ENCODE measurements around the gene TBC1D1. TPM values are rescaled to one million over a fixed set of nuclear protein-coding genes. Genes with fewer than 3 reads are reported as not detected.

TBC1D1 gene
- polyA plus RNA-seq, 1 donor from 2014 or later: 23.2 TPM

- TF ChIP-seq POLR2AphosphoS5 (IDR thresholded peaks at IDR 0.05) (no peak), RAD21 (conservative IDR thresholded peaks at IDR 0.05) (no peak), MXI1 (conservative IDR thresholded peaks at IDR 0.05; ENCODE audit: poor library complexity, severe bottlenecking) (no peak), TAF1 (IDR thresholded peaks at IDR 0.05; ENCODE audit: low read depth) (no peak), CTCF (IDR thresholded peaks at IDR 0.05; ENCODE audit: poor library complexity, severe bottlenecking) (no peak), SMC3 (conservative IDR thresholded peaks at IDR 0.05; ENCODE audit: poor library complexity) (no peak), EZH2 (IDR thresholded peaks at IDR 0.05; ENCODE audit: borderline replicate concordance, insufficient read depth, low read length, poor library complexity, severe bottlenecking) (no peak), REST (IDR thresholded peaks at IDR 0.05; ENCODE audit: borderline replicate concordance) (no peak), EP300 (conservative IDR thresholded peaks at IDR 0.05; ENCODE audit: poor library complexity, severe bottlenecking) (no peak)
- H3K36me3 ChIP-seq (ENCODE audit: insufficient read depth, low read length): no peaks in the 10 kb centered on the region
- no peak overlapping the region for H3K4me2 ChIP-seq (ENCODE audit: low read length)
- no peaks in the 10 kb centered on the region for H3F3A ChIP-seq (ENCODE audit: insufficient read depth, low read length, poor library complexity, severe bottlenecking)
- H3K27ac ChIP-seq (ENCODE audit: low read length): no peak overlapping the region
- H2AFZ ChIP-seq (ENCODE audit: low read depth, low read length): no peak overlapping the region
- no peak overlapping the region for H3K4me3 ChIP-seq (ENCODE audit: low read length)
- no peak overlapping the region for H3K9ac ChIP-seq (ENCODE audit: low read length)
- no peaks in the 10 kb centered on the region for H3K9me2 ChIP-seq (ENCODE audit: insufficient read depth, low read length)
- no peaks in the 10 kb centered on the region for H4K20me1 ChIP-seq (ENCODE audit: insufficient read depth)
- no peaks in the 10 kb centered on the region for H3K79me2 ChIP-seq (replicated peaks; ENCODE audit: insufficient read depth, low read length)
- H3K9me3 ChIP-seq (ENCODE audit: low read length): no peaks in the 10 kb centered on the region
- no peaks in the 10 kb centered on the region for H3K27me3 ChIP-seq (ENCODE audit: insufficient read depth, low read depth, low read length)
These were observed 262.5 kb downstream of the TBC1D1 start for GRCh38 chr4:38153387-38153760.

- no peak overlapping the region for H3K4me3 ChIP-seq (ENCODE audit: low read length)
- no peak overlapping the region for H3K9ac ChIP-seq (ENCODE audit: low read length)
- no peaks in the 10 kb centered on the region for H4K20me1 ChIP-seq (ENCODE audit: insufficient read depth)
- TF ChIP-seq TAF1 (IDR thresholded peaks at IDR 0.05; ENCODE audit: low read depth) (no peak), POLR2AphosphoS5 (IDR thresholded peaks at IDR 0.05) (no peak), SMC3 (conservative IDR thresholded peaks at IDR 0.05; ENCODE audit: poor library complexity) (no peak)
- H3F3A ChIP-seq (ENCODE audit: insufficient read depth, low read length, poor library complexity, severe bottlenecking): no peaks in the 10 kb centered on the region
- no peaks in the 10 kb centered on the region for H3K9me2 ChIP-seq (ENCODE audit: insufficient read depth, low read length)
- H3K9me3 ChIP-seq (ENCODE audit: low read length): no peaks in the 10 kb centered on the region
- no peaks in the 10 kb centered on the region for H3K79me2 ChIP-seq (replicated peaks; ENCODE audit: insufficient read depth, low read length)
- no peak overlapping the region for H3K4me2 ChIP-seq (ENCODE audit: low read length)
- no peak overlapping the region for H2AFZ ChIP-seq (ENCODE audit: low read depth, low read length)
- H3K27me3 ChIP-seq (ENCODE audit: insufficient read depth, low read depth, low read length): no peaks in the 10 kb centered on the region
- H3K27ac ChIP-seq (ENCODE audit: low read length): no peak overlapping the region
- no peaks in the 10 kb centered on the region for H3K36me3 ChIP-seq (ENCODE audit: insufficient read depth, low read length)
These were observed 263.4 kb downstream of the TBC1D1 start for GRCh38 chr4:38154252-38154651.

Measured in neural cell (in vitro differentiated cells).